GM23338 (cell line): ENCODE results near the gene TRIP10. TPM values are rescaled to one million over a fixed set of nuclear protein-coding genes. Genes with fewer than 3 reads are reported as not detected.

Experiments
- ATAC-seq: fragments of 200-7000 bp; cut with Tn5 transposase; 3 replicates; pipeline ENCODE4 v1.9.1; 2020
- DNase-seq: peaks from one replicate; pipeline ENCODE4 v3.0.0-alpha.2; 2015; ENCODE audit warnings: low spot score
- H2AFZ ChIP-seq: fragments of 200-600 bp; sonication (generic); 2 replicates; pipeline ENCODE4 v1.8.0; 2016; ENCODE audit warnings: antibody characterized with exemption, mild to moderate bottlenecking, moderate library complexity
- H3F3A ChIP-seq: fragments of 200-600 bp; sonication (generic); replicated peaks from 2 replicates; pipeline ENCODE4 v1.8.0; 2017; ENCODE audit warnings: antibody characterized with exemption, mixed run types, low read depth
- H3K27ac ChIP-seq: fragments of 200-600 bp; sonication (generic); 2 replicates; pipeline ENCODE4 v1.6.1; 2016; ENCODE audit warnings: low read depth
- H3K27me3 ChIP-seq: fragments of 200-600 bp; sonication (generic); 2 replicates; pipeline ENCODE4 v1.8.0; 2016; ENCODE audit warnings: mild to moderate bottlenecking, mixed run types, moderate library complexity; ENCODE audit not compliant: insufficient read depth
- H3K36me3 ChIP-seq: fragments of 200-600 bp; sonication (generic); 2 replicates; pipeline ENCODE4 v1.8.0; 2016; ENCODE audit warnings: mild to moderate bottlenecking; ENCODE audit not compliant: insufficient read depth
- H3K4me1 ChIP-seq: fragments of 200-600 bp; sonication (generic); 2 replicates; pipeline ENCODE4 v1.8.0; 2016; ENCODE audit warnings: mild to moderate bottlenecking, moderate library complexity; ENCODE audit not compliant: insufficient read depth
- H3K4me2 ChIP-seq: fragments of 200-600 bp; sonication (generic); 2 replicates; pipeline ENCODE4 v1.7.1; 2017; ENCODE audit warnings: mixed run types
- H3K4me3 ChIP-seq: fragments of 200-600 bp; sonication (generic); 2 replicates; pipeline ENCODE4 v1.6.1; 2016; ENCODE audit warnings: mixed run types
- H3K79me2 ChIP-seq: fragments of 200-600 bp; sonication (generic); replicated peaks from 2 replicates; pipeline ENCODE4 v1.8.0; 2017; ENCODE audit warnings: mild to moderate bottlenecking; ENCODE audit not compliant: insufficient read depth
- H3K9me2 ChIP-seq: fragments of 200-600 bp; sonication (generic); 2 replicates; pipeline ENCODE4 v1.8.0; 2017; ENCODE audit not compliant: insufficient read depth
- H4K20me1 ChIP-seq: fragments of 200-600 bp; sonication (generic); replicated peaks from 2 replicates; pipeline ENCODE4 v1.8.0; 2017; ENCODE audit warnings: mild to moderate bottlenecking; ENCODE audit not compliant: insufficient read depth
- H3K27ac Mint-ChIP-seq: 2 replicates; pipeline ENCODE4 v1.8.0; 2020; ENCODE audit warnings: inconsistent platforms, mild to moderate bottlenecking, moderate library complexity, mixed read lengths
- H3K27me3 Mint-ChIP-seq: 3 replicates; pipeline ENCODE4 v1.8.0; 2022; ENCODE audit warnings: low read depth, mild to moderate bottlenecking, moderate library complexity, mixed read lengths, inconsistent platforms; ENCODE audit not compliant: insufficient read depth, poor library complexity
- H3K36me3 Mint-ChIP-seq: 3 replicates; pipeline ENCODE4 v1.8.0; 2021; ENCODE audit warnings: low read depth, mild to moderate bottlenecking, inconsistent platforms, moderate library complexity, mixed read lengths
- H3K4me1 Mint-ChIP-seq: 3 replicates; pipeline ENCODE4 v1.8.0; 2020; ENCODE audit warnings: mild to moderate bottlenecking, inconsistent platforms, mixed read lengths
- H3K4me3 Mint-ChIP-seq: 3 replicates; pipeline ENCODE4 v1.8.0; 2021; ENCODE audit warnings: moderate library complexity, mild to moderate bottlenecking, inconsistent platforms, mixed read lengths
- H3K9me3 Mint-ChIP-seq: 3 replicates; pipeline ENCODE4 v1.8.0; 2020; ENCODE audit warnings: moderate library complexity, mild to moderate bottlenecking, inconsistent platforms, mixed read lengths
- CREB1 ChIP-seq: fragments of 250-450 bp; sonication (Bioruptor Pico); IDR thresholded peaks from 2 replicates; pipeline ENCODE4 v1.5.0; 2020; ENCODE audit warnings: low read depth, mild to moderate bottlenecking, moderate library complexity
- EZH2 ChIP-seq: fragments of 200-600 bp; sonication (generic); IDR thresholded peaks from one replicate; pipeline ENCODE4 v1.8.0; 2017; ENCODE audit warnings: antibody characterized with exemption, mild to moderate bottlenecking, low read depth; ENCODE audit not compliant: unreplicated experiment
- JUNB ChIP-seq: IDR thresholded peaks from one replicate; pipeline ENCODE4 v1.6.1; 2016; ENCODE audit warnings: antibody characterized with exemption; ENCODE audit not compliant: unreplicated experiment
- NANOG ChIP-seq: IDR thresholded peaks from 2 replicates; pipeline ENCODE4 v1.6.1; 2016; ENCODE audit warnings: antibody characterized with exemption, borderline replicate concordance
- POLR2AphosphoS5 ChIP-seq: IDR thresholded peaks from 2 replicates; pipeline ENCODE4 v1.6.1; 2016; ENCODE audit warnings: antibody characterized with exemption, low read depth
- STAT1 ChIP-seq: IDR thresholded peaks from one replicate; pipeline ENCODE4 v1.6.1; 2016; ENCODE audit warnings: antibody characterized with exemption; ENCODE audit not compliant: unreplicated experiment
- ZNF114 ChIP-seq: fragments of 250-450 bp; sonication (Bioruptor Pico); IDR thresholded peaks from 2 replicates; pipeline ENCODE4 v1.5.0; 2020; ENCODE audit warnings: mild to moderate bottlenecking, moderate library complexity
- ZNF331 ChIP-seq: fragments of 250-450 bp; sonication (Bioruptor Pico); IDR thresholded peaks from 2 replicates; pipeline ENCODE4 v1.5.0; 2020; ENCODE audit warnings: low read depth, mild to moderate bottlenecking, moderate library complexity
- polyA plus RNA-seq: library from polyadenylated mRNA; unstranded; fragments of >200 nt; fragmentation: Nextera tagmentation; extraction: Ambion mirVana; gene quantifications from 2 replicates; pipeline ENCODE4 v1.2.1, GENCODE V29; 2016
- total RNA-seq: library from RNA; depleted of rRNA; stranded (reverse); fragments of >200 nt; shearing (Covaris generic); gene quantifications from 2 replicates; pipeline ENCODE4 v1.2.3, GENCODE V29; 2014
- TF ChIP-seq, protein P1 (sequence below): IDR thresholded peaks from 2 replicates; pipeline ENCODE4 v1.6.1; 2016; ENCODE audit warnings: antibody characterized with exemption
- TF ChIP-seq, protein P2 (sequence below), 2 experiments: fragments of 200-600 bp in 1 of 2; sonication (generic) in 1 of 2; conservative IDR thresholded peaks; 2 replicates each; pipeline versions ENCODE4 v1.5.1 to v1.6.1; 2016 to 2017; ENCODE audit warnings: antibody characterized with exemption in 2 of 2, low read depth in 2 of 2, mild to moderate bottlenecking in 2 of 2, moderate library complexity in 1 of 2
- TF ChIP-seq, protein P3 (sequence below): fragments of 250-450 bp; sonication (Bioruptor Pico); IDR thresholded peaks from 2 replicates; pipeline ENCODE4 v1.5.0; 2020; ENCODE audit warnings: mild to moderate bottlenecking, moderate library complexity

The TRIP10 gene
- total and polyA plus RNA-seq, 2 experiments from 2014 or later: 56.8 to 68.5 TPM

DNA sequence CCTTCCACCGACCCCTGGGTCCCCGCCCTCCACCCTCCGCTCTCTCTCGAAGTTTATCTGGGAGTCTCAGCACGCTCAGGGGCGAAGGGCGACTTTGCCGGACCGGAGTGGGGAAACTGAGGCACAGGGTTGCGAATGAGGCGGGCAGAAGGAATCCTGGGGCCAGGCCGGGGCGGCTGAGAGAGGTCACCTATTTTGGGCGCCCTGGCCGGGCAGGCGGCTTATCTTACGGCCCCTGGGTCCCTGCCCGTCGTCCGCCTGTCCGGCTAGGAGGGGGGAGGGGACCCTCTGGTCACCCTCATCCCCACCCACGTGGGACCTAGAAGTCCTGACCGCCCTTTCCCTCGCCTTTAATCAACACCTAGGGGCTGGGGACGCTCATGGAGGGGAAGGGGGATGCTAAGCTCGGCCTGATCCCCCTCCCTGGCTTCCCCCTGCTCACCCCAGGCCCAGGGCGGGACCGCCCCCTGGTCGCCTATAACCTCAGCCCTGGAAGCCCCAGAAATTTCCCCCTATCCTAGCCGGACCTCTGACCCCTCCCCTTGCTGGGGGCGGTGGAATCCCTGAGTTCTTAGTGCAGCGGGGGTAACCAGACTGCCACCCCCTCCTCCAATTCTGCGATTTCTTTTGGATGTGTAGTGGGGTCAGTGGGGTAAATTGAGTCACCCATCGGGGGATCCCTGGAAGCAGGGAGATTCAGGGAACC, 556 bp downstream of the TRIP10 start:
- H3K4me1 ChIP-seq: peaks cover 34% of the 10 kb centered on the region
- ATAC-seq (peak; percentile 5), DNase-seq (peak; percentile 68)
- H3K36me3 ChIP-seq: peaks cover 22% of the 10 kb centered on the region
- no peaks in the 10 kb centered on the region for H3K27me3 ChIP-seq
- peaks cover 52% of the 10 kb centered on the region for H3K4me1 Mint-ChIP-seq
- no peaks in the 10 kb centered on the region for H3K9me2 ChIP-seq
- no peaks in the 10 kb centered on the region for H3K9me3 Mint-ChIP-seq
- peaks cover 26% of the 10 kb centered on the region for H3K36me3 Mint-ChIP-seq
- H3K27ac ChIP-seq: peak overlapping the region; percentile 89
- H2AFZ ChIP-seq: no peak overlapping the region
- peak overlapping the region; percentile 88 for H3K4me3 Mint-ChIP-seq
- H3K27ac Mint-ChIP-seq: peak overlapping the region; percentile 75; the same call in 1 of the 2 replicates
- H3K79me2 ChIP-seq: peaks cover 31% of the 10 kb centered on the region
- TF ChIP-seq EZH2 (no peak), POLR2AphosphoS5 (no peak), JUNB (no peak), STAT1 (no peak), ZNF331 (CRISPR knock-in tag) (no peak), CREB1 (no peak), NANOG (no peak), ZNF114 (no peak)
- TF ChIP-seq, protein P1, sequence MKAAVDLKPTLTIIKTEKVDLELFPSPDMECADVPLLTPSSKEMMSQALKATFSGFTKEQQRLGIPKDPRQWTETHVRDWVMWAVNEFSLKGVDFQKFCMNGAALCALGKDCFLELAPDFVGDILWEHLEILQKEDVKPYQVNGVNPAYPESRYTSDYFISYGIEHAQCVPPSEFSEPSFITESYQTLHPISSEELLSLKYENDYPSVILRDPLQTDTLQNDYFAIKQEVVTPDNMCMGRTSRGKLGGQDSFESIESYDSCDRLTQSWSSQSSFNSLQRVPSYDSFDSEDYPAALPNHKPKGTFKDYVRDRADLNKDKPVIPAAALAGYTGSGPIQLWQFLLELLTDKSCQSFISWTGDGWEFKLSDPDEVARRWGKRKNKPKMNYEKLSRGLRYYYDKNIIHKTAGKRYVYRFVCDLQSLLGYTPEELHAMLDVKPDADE: no peak
- TF ChIP-seq, protein P2, sequence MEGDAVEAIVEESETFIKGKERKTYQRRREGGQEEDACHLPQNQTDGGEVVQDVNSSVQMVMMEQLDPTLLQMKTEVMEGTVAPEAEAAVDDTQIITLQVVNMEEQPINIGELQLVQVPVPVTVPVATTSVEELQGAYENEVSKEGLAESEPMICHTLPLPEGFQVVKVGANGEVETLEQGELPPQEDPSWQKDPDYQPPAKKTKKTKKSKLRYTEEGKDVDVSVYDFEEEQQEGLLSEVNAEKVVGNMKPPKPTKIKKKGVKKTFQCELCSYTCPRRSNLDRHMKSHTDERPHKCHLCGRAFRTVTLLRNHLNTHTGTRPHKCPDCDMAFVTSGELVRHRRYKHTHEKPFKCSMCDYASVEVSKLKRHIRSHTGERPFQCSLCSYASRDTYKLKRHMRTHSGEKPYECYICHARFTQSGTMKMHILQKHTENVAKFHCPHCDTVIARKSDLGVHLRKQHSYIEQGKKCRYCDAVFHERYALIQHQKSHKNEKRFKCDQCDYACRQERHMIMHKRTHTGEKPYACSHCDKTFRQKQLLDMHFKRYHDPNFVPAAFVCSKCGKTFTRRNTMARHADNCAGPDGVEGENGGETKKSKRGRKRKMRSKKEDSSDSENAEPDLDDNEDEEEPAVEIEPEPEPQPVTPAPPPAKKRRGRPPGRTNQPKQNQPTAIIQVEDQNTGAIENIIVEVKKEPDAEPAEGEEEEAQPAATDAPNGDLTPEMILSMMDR (conservative IDR thresholded peaks at IDR 0.05; ENCODE audit: low read depth in 2 of 2): no peak
- TF ChIP-seq, protein P3, sequence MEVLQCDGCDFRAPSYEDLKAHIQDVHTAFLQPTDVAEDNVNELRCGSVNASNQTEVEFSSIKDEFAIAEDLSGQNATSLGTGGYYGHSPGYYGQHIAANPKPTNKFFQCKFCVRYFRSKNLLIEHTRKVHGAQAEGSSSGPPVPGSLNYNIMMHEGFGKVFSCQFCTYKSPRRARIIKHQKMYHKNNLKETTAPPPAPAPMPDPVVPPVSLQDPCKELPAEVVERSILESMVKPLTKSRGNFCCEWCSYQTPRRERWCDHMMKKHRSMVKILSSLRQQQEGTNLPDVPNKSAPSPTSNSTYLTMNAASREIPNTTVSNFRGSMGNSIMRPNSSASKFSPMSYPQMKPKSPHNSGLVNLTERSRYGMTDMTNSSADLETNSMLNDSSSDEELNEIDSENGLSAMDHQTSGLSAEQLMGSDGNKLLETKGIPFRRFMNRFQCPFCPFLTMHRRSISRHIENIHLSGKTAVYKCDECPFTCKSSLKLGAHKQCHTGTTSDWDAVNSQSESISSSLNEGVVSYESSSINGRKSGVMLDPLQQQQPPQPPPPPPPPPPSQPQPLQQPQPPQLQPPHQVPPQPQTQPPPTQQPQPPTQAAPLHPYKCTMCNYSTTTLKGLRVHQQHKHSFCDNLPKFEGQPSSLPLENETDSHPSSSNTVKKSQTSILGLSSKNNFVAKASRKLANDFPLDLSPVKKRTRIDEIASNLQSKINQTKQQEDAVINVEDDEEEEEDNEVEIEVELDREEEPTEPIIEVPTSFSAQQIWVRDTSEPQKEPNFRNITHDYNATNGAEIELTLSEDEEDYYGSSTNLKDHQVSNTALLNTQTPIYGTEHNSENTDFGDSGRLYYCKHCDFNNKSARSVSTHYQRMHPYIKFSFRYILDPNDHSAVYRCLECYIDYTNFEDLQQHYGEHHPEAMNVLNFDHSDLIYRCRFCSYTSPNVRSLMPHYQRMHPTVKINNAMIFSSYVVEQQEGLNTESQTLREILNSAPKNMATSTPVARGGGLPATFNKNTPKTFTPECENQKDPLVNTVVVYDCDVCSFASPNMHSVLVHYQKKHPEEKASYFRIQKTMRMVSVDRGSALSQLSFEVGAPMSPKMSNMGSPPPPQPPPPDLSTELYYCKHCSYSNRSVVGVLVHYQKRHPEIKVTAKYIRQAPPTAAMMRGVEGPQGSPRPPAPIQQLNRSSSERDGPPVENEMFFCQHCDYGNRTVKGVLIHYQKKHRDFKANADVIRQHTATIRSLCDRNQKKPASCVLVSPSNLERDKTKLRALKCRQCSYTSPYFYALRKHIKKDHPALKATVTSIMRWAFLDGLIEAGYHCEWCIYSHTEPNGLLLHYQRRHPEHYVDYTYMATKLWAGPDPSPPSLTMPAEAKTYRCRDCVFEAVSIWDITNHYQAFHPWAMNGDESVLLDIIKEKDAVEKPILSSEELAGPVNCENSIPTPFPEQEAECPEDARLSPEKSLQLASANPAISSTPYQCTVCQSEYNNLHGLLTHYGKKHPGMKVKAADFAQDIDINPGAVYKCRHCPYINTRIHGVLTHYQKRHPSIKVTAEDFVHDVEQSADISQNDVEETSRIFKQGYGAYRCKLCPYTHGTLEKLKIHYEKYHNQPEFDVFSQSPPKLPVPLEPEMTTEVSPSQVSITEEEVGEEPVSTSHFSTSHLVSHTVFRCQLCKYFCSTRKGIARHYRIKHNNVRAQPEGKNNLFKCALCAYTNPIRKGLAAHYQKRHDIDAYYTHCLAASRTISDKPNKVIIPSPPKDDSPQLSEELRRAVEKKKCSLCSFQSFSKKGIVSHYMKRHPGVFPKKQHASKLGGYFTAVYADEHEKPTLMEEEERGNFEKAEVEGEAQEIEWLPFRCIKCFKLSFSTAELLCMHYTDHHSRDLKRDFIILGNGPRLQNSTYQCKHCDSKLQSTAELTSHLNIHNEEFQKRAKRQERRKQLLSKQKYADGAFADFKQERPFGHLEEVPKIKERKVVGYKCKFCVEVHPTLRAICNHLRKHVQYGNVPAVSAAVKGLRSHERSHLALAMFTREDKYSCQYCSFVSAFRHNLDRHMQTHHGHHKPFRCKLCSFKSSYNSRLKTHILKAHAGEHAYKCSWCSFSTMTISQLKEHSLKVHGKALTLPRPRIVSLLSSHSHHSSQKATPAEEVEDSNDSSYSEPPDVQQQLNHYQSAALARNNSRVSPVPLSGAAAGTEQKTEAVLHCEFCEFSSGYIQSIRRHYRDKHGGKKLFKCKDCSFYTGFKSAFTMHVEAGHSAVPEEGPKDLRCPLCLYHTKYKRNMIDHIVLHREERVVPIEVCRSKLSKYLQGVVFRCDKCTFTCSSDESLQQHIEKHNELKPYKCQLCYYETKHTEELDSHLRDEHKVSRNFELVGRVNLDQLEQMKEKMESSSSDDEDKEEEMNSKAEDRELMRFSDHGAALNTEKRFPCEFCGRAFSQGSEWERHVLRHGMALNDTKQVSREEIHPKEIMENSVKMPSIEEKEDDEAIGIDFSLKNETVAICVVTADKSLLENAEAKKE (CRISPR knock-in tag): no peak
- peaks cover 21% of the 10 kb centered on the region for H3K27me3 Mint-ChIP-seq
- peaks cover 15% of the 10 kb centered on the region; the same call in 1 of the 2 replicates for H4K20me1 ChIP-seq
- peak overlapping the region; percentile 96 for H3K4me2 ChIP-seq
- peak overlapping the region; percentile 94 for H3K4me3 ChIP-seq
- 0 out of 2 replicates have a peak, but pooled peaks cover 11% of the 10 kb centered on the region for H3F3A ChIP-seq
